Natural killer cell (primary cell): ENCODE data around the gene BCAS3. TPM values are rescaled to one million over a fixed set of nuclear protein-coding genes. Genes with fewer than 3 reads are reported as not detected.

Source experiments
- ATAC-seq, 3 donors: fragments of 150-1000 bp in 2 of 3; fragments of 200-7000 bp in 1 of 3; cut with Tn5 transposase; 1 replicate in 1 of 3; 2 replicates in 2 of 3; pipeline ENCODE4 v1.10.0; 2021; ENCODE audit warnings: mild to moderate bottlenecking in 2 of 3, moderate library complexity in 2 of 3
- DNase-seq, 2 donors: peaks; one replicate each; pipeline versions ENCODE4 v3.0.0 to v3.0.0-alpha.2; 2013 to 2021; ENCODE audit warnings: mixed read lengths in 1 of 2
- H3K27ac ChIP-seq: one replicate; pipeline ENCODE4 v1.5.1; 2013; ENCODE audit warnings: mild to moderate bottlenecking, low read length
- H3K27me3 ChIP-seq: one replicate; pipeline ENCODE4 v1.6.1; 2013; ENCODE audit warnings: low read length; ENCODE audit not compliant: control insufficient read depth, insufficient read depth
- H3K36me3 ChIP-seq: one replicate; pipeline ENCODE4 v1.6.1; 2013; ENCODE audit warnings: low read length; ENCODE audit not compliant: control insufficient read depth, insufficient read depth
- H3K4me1 ChIP-seq: one replicate; pipeline ENCODE4 v1.6.1; 2013; ENCODE audit warnings: low read length; ENCODE audit not compliant: control insufficient read depth, insufficient read depth
- H3K4me3 ChIP-seq: one replicate; pipeline ENCODE4 v1.5.1; 2013; ENCODE audit warnings: low read length
- H3K9me3 ChIP-seq: one replicate; pipeline ENCODE4 v1.6.1; 2013; ENCODE audit warnings: low read length; ENCODE audit not compliant: control insufficient read depth, insufficient read depth
- H3K27ac Mint-ChIP-seq, 2 donors: one replicate each; pipeline ENCODE4 v1.8.0; 2022; ENCODE audit warnings: mild to moderate bottlenecking in 2 of 2, mixed read lengths in 2 of 2, moderate library complexity in 1 of 2
- H3K27me3 Mint-ChIP-seq, 2 donors: one replicate each; pipeline ENCODE4 v1.8.0; 2022; ENCODE audit warnings: low read depth in 2 of 2, mixed read lengths in 2 of 2
- H3K36me3 Mint-ChIP-seq: one replicate; pipeline ENCODE4 v1.8.0; 2022; ENCODE audit warnings: mixed read lengths
- H3K4me1 Mint-ChIP-seq, 2 donors: one replicate each; pipeline ENCODE4 v1.8.0; 2022; ENCODE audit warnings: mixed read lengths in 2 of 2
- H3K4me3 Mint-ChIP-seq: one replicate; pipeline ENCODE4 v1.8.0; 2022; ENCODE audit warnings: mild to moderate bottlenecking, moderate library complexity, mixed read lengths
- H3K9me3 Mint-ChIP-seq, 2 donors: one replicate each; pipeline ENCODE4 v1.8.0; 2022; ENCODE audit warnings: mixed read lengths in 2 of 2
- CTCF ChIP-seq: fragments of 200-600 bp; IDR thresholded peaks from one replicate; pipeline ENCODE4 v1.8.0; 2022; ENCODE audit warnings: antibody characterized with exemption
- WGBS: methylation state at CpG from one replicate; pipeline ENCODE4 v1.1.7; 2013; ENCODE audit warnings: missing lambda C conversion rate; ENCODE audit not compliant: insufficient coverage; 5-methylcytosine and 5-hydroxymethylcytosine counted together
- intact Hi-C: fragments of 100-400 bp; cut with micrococcal nuclease; formaldehyde crosslinking; loops from one replicate; pipeline ENCODE4 v1.14.2; 2022
- total RNA-seq, 4 donors: library from RNA; stranded (reverse); fragments of 120-200 nt in 1 of 4; gene quantifications; one replicate each; pipeline versions ENCODE4 v1.2.3 to v1.2.4, GENCODE V29; 2013 to 2022

Gene BCAS3
- total RNA-seq, 3 donors from 2014 or later (not counting 1 experiment from before 2014, with no cell fraction given), result 60.5 to 87.8 (median 72.0) TPM

- no peak for TF ChIP-seq CTCF
- intact Hi-C loops, result no loop called here
- H3K27ac ChIP-seq, result no peak overlapping the region
- 94% methylated on average over 4 of the region's 5 CpGs for WGBS
- Mint-ChIP-seq H3K9me3 (no peaks in the 10 kb centered on the region), H3K36me3 (no peaks in the 10 kb centered on the region), H3K27me3 (no peaks in the 10 kb centered on the region), H3K4me3 (no peak overlapping the region), H3K27ac (peak overlapping the region; percentile 48 to 67), H3K4me1 (peaks cover 5 to 15% of the 10 kb centered on the region in 2 donors)
- no peaks in the 10 kb centered on the region for H3K27me3 ChIP-seq
- no peak for ATAC-seq
- H3K4me1 ChIP-seq, result no peaks in the 10 kb centered on the region
- DNase-seq, result no peak
- no peak overlapping the region for H3K4me3 ChIP-seq
- H3K36me3 ChIP-seq, result peaks cover 7% of the 10 kb centered on the region
- H3K9me3 ChIP-seq, result no peaks in the 10 kb centered on the region
These were observed 47.3 kb upstream of the BCAS3 start for GRCh38 chr17:60630352-60630751.

GRCh38 chr17:60631119-60631518 lies 46.5 kb upstream of the BCAS3 start:
- H3K4me1 ChIP-seq, result no peaks in the 10 kb centered on the region
- no peaks in the 10 kb centered on the region for H3K27me3 ChIP-seq
- Mint-ChIP-seq H3K36me3 (no peaks in the 10 kb centered on the region), H3K27ac (peak overlapping the region; percentile 48 to 67), H3K9me3 (no peaks in the 10 kb centered on the region), H3K27me3 (no peaks in the 10 kb centered on the region), H3K4me3 (no peak overlapping the region), H3K4me1 (peaks cover 5 to 15% of the 10 kb centered on the region in 2 donors)
- 80% methylated on average over 6 of the region's 6 CpGs for WGBS
- peaks cover 12% of the 10 kb centered on the region for H3K36me3 ChIP-seq
- no peak overlapping the region for H3K4me3 ChIP-seq
- no peak overlapping the region for H3K27ac ChIP-seq
- no peaks in the 10 kb centered on the region for H3K9me3 ChIP-seq
- intact Hi-C loops, result no loop called here
- DNase-seq (no peak), ATAC-seq (no peak)
- no peak for TF ChIP-seq CTCF

GRCh38 chr17:60637683-60638082 lies 40.0 kb upstream of the BCAS3 start:
- ATAC-seq (no peak), DNase-seq (no peak)
- Histone ChIP-seq H3K4me3 (no peak overlapping the region), H3K36me3 (peaks cover 12% of the 10 kb centered on the region), H3K9me3 (no peaks in the 10 kb centered on the region), H3K4me1 (no peaks in the 10 kb centered on the region), H3K27ac (no peak overlapping the region), H3K27me3 (no peaks in the 10 kb centered on the region)
- Mint-ChIP-seq H3K27ac (no peak overlapping the region), H3K9me3 (no peaks in the 10 kb centered on the region), H3K4me3 (no peak overlapping the region), H3K4me1 (peaks cover 0 to 9% of the 10 kb centered on the region in 2 donors), H3K27me3 (no peaks in the 10 kb centered on the region), H3K36me3 (no peaks in the 10 kb centered on the region)
- TF ChIP-seq CTCF, result no peak
- intact Hi-C loops, result loop anchor here (5.0 kb wide), 1 partner anchor 35 kb away; the partner anchor contains the start of gene PPM1D
- WGBS, result 95% methylated on average over 2 of the region's 2 CpGs

GRCh38 chr17:60639019-60639330 lies 38.7 kb upstream of the BCAS3 start:
- no peak for DNase-seq
- 86% methylated on average over 4 of the region's 4 CpGs for WGBS
- no peaks in the 10 kb centered on the region for H3K4me1 ChIP-seq
- H3K27me3 Mint-ChIP-seq, result no peaks in the 10 kb centered on the region
- no peak overlapping the region for H3K4me3 Mint-ChIP-seq
- peaks cover 0 to 9% of the 10 kb centered on the region in 2 donors for H3K4me1 Mint-ChIP-seq
- no peaks in the 10 kb centered on the region for H3K9me3 ChIP-seq
- H3K27me3 ChIP-seq, result no peaks in the 10 kb centered on the region
- H3K27ac ChIP-seq, result no peak overlapping the region
- peak; percentile 34 for TF ChIP-seq CTCF
- intact Hi-C loops, result loop anchor here (5.0 kb wide), 1 partner anchor 37 kb away; the partner anchor contains the start of gene PPM1D
- no peaks in the 10 kb centered on the region for H3K9me3 Mint-ChIP-seq
- H3K27ac Mint-ChIP-seq, result no peak overlapping the region
- no peak for ATAC-seq
- H3K4me3 ChIP-seq, result no peak overlapping the region
- H3K36me3 ChIP-seq, result peaks cover 12% of the 10 kb centered on the region
- no peaks in the 10 kb centered on the region for H3K36me3 Mint-ChIP-seq
